ENCODE data around the gene SUN1.
"Not testable (repeated sequence)": the region's sequence is repeated elsewhere in the genome, so short reads cannot be mapped to it uniquely, and the experiment has no call there.

SUN1 gene

GRCh38 chr7:786472-787255 is 45.6 kb upstream of the SUN1 start:
- H3K4me3 ChIP-seq (ENCODE audit: low read depth, low read length) = no peak overlapping the region
- in situ Hi-C loops (cut with HindIII; ENCODE audit: low sequenced_read_pairs) = loop anchor here (5.0 to 25.0 kb wide), 3 partner anchors 56 to 176 kb away; partner anchors contain the start of gene ADAP1
- DNase-seq (ENCODE audit: low read depth) = no peak
- TF ChIP-seq CTCF (IDR thresholded peaks at IDR 0.05; ENCODE audit: low read depth, low read length, missing control alignments) = peak; percentile 97

GRCh38 chr7:787332-788240 is 44.7 kb upstream of the SUN1 start:
- no peak for DNase-seq (ENCODE audit: low read depth)
- H3K4me3 ChIP-seq (ENCODE audit: low read depth, low read length) = no peak overlapping the region
- TF ChIP-seq CTCF (IDR thresholded peaks at IDR 0.05; ENCODE audit: low read depth, low read length, missing control alignments) = peak; percentile 14
- in situ Hi-C loops (cut with HindIII; ENCODE audit: low sequenced_read_pairs) = loop anchor here (5.0 to 25.0 kb wide), 3 partner anchors 55 to 175 kb away; partner anchors contain the start of gene ADAP1

- TF ChIP-seq CTCF (IDR thresholded peaks at IDR 0.05; ENCODE audit: low read depth, low read length, missing control alignments) = no peak
- no peak overlapping the region for H3K4me3 ChIP-seq (ENCODE audit: low read depth, low read length)
- DNase-seq (ENCODE audit: low read depth) = no peak
- in situ Hi-C loops (cut with HindIII; ENCODE audit: low sequenced_read_pairs) = loop anchor here (25.0 kb wide), 1 partner anchor 171 kb away; the partner anchor contains the start of gene ADAP1
Observed at GRCh38 chr7:791519-791918, 40.8 kb upstream of the SUN1 start.

- in situ Hi-C loops (cut with HindIII; ENCODE audit: low sequenced_read_pairs) = loop anchor here (25.0 kb wide), 1 partner anchor 168 kb away; the partner anchor contains the start of gene ADAP1
- no peak for TF ChIP-seq CTCF (IDR thresholded peaks at IDR 0.05; ENCODE audit: low read depth, low read length, missing control alignments)
- no peak overlapping the region for H3K4me3 ChIP-seq (ENCODE audit: low read depth, low read length)
- no peak for DNase-seq (ENCODE audit: low read depth)
Observed at GRCh38 chr7:794207-794606, 38.1 kb upstream of the SUN1 start.

GRCh38 chr7:794671-795329 is 37.5 kb upstream of the SUN1 start:
- TF ChIP-seq CTCF (IDR thresholded peaks at IDR 0.05; ENCODE audit: low read depth, low read length, missing control alignments) = no peak
- DNase-seq (ENCODE audit: low read depth) = no peak
- H3K4me3 ChIP-seq (ENCODE audit: low read depth, low read length) = no peak overlapping the region
- in situ Hi-C loops (cut with HindIII; ENCODE audit: low sequenced_read_pairs) = loop anchor here (25.0 kb wide), 1 partner anchor 168 kb away; the partner anchor contains the start of gene ADAP1

GRCh38 chr7:796434-797169 is 35.7 kb upstream of the SUN1 start:
- in situ Hi-C loops (cut with HindIII; ENCODE audit: low sequenced_read_pairs) = loop anchor here (25.0 kb wide), 1 partner anchor 166 kb away; the partner anchor contains the start of gene ADAP1
- not testable (repeated sequence) for DNase-seq (ENCODE audit: low read depth); H3K4me3 ChIP-seq (ENCODE audit: low read depth, low read length)

All from astrocyte of the cerebellum (primary cell).